Natural killer cell (primary cell): ENCODE results near the gene PHLDB2. TPM values are rescaled to one million over a fixed set of nuclear protein-coding genes. Genes with fewer than 3 reads are reported as not detected.

Experiments used
- ATAC-seq, 3 donors: fragments of 150-1000 bp in 2 of 3; fragments of 200-7000 bp in 1 of 3; cut with Tn5 transposase; 1 replicate in 1 of 3; 2 replicates in 2 of 3; pipeline ENCODE4 v1.10.0; 2021; ENCODE audit warnings: mild to moderate bottlenecking in 2 of 3, moderate library complexity in 2 of 3
- DNase-seq, 2 donors: peaks; one replicate each; pipeline versions ENCODE4 v3.0.0 to v3.0.0-alpha.2; 2013 to 2021; ENCODE audit warnings: mixed read lengths in 1 of 2
- H3K27ac ChIP-seq: one replicate; pipeline ENCODE4 v1.5.1; 2013; ENCODE audit warnings: mild to moderate bottlenecking, low read length
- H3K27me3 ChIP-seq: one replicate; pipeline ENCODE4 v1.6.1; 2013; ENCODE audit warnings: low read length; ENCODE audit not compliant: control insufficient read depth, insufficient read depth
- H3K36me3 ChIP-seq: one replicate; pipeline ENCODE4 v1.6.1; 2013; ENCODE audit warnings: low read length; ENCODE audit not compliant: control insufficient read depth, insufficient read depth
- H3K4me1 ChIP-seq: one replicate; pipeline ENCODE4 v1.6.1; 2013; ENCODE audit warnings: low read length; ENCODE audit not compliant: control insufficient read depth, insufficient read depth
- H3K4me3 ChIP-seq: one replicate; pipeline ENCODE4 v1.5.1; 2013; ENCODE audit warnings: low read length
- H3K9me3 ChIP-seq: one replicate; pipeline ENCODE4 v1.6.1; 2013; ENCODE audit warnings: low read length; ENCODE audit not compliant: control insufficient read depth, insufficient read depth
- H3K27ac Mint-ChIP-seq, 2 donors: one replicate each; pipeline ENCODE4 v1.8.0; 2022; ENCODE audit warnings: mild to moderate bottlenecking in 2 of 2, mixed read lengths in 2 of 2, moderate library complexity in 1 of 2
- H3K27me3 Mint-ChIP-seq, 2 donors: one replicate each; pipeline ENCODE4 v1.8.0; 2022; ENCODE audit warnings: low read depth in 2 of 2, mixed read lengths in 2 of 2
- H3K36me3 Mint-ChIP-seq: one replicate; pipeline ENCODE4 v1.8.0; 2022; ENCODE audit warnings: mixed read lengths
- H3K4me1 Mint-ChIP-seq, 2 donors: one replicate each; pipeline ENCODE4 v1.8.0; 2022; ENCODE audit warnings: mixed read lengths in 2 of 2
- H3K4me3 Mint-ChIP-seq: one replicate; pipeline ENCODE4 v1.8.0; 2022; ENCODE audit warnings: mild to moderate bottlenecking, moderate library complexity, mixed read lengths
- H3K9me3 Mint-ChIP-seq, 2 donors: one replicate each; pipeline ENCODE4 v1.8.0; 2022; ENCODE audit warnings: mixed read lengths in 2 of 2
- WGBS: methylation state at CpG from one replicate; pipeline ENCODE4 v1.1.7; 2013; ENCODE audit warnings: missing lambda C conversion rate; ENCODE audit not compliant: insufficient coverage; 5-methylcytosine and 5-hydroxymethylcytosine counted together
- intact Hi-C: fragments of 100-400 bp; cut with micrococcal nuclease; formaldehyde crosslinking; loops from one replicate; pipeline ENCODE4 v1.14.2; 2022
- total RNA-seq, 4 donors: library from RNA; stranded (reverse); fragments of 120-200 nt in 1 of 4; gene quantifications; one replicate each; pipeline versions ENCODE4 v1.2.3 to v1.2.4, GENCODE V29; 2013 to 2022
- TF ChIP-seq, protein P1 (sequence below): fragments of 200-600 bp; IDR thresholded peaks from one replicate; pipeline ENCODE4 v1.8.0; 2022; ENCODE audit warnings: antibody characterized with exemption

The PHLDB2 gene
- total RNA-seq, 3 donors from 2014 or later (not counting 1 experiment from before 2014, with no cell fraction given), result 63.3 to 93.4 (median 64.0) TPM

DNA sequence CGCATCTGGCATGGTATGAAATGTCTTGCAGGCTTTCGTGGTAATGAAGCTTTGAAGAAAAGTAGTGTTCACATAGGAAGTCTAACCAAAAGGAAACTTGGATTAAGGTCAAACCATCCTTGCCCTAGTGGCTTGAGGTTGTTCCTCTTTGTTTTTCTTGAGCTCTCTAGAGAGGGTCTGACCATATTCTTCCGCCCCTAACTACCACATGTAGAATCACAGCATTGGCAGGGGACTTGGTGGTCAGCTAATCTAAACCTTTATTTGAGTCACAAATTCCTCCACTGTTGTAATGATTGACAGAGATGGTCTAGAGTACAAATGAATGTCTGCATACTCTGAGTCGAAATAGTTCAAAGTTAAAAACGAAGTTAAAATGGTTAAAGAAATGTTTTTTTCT, 39.1 kb upstream of the PHLDB2 start:
- Mint-ChIP-seq H3K27ac (no peak overlapping the region), H3K9me3 (peaks cover 0 to 6% of the 10 kb centered on the region in 2 donors), H3K4me1 (no peaks in the 10 kb centered on the region), H3K36me3 (no peaks in the 10 kb centered on the region), H3K4me3 (no peak overlapping the region), H3K27me3 (no peaks in the 10 kb centered on the region)
- intact Hi-C loops, result no loop called here
- TF ChIP-seq, protein P1, sequence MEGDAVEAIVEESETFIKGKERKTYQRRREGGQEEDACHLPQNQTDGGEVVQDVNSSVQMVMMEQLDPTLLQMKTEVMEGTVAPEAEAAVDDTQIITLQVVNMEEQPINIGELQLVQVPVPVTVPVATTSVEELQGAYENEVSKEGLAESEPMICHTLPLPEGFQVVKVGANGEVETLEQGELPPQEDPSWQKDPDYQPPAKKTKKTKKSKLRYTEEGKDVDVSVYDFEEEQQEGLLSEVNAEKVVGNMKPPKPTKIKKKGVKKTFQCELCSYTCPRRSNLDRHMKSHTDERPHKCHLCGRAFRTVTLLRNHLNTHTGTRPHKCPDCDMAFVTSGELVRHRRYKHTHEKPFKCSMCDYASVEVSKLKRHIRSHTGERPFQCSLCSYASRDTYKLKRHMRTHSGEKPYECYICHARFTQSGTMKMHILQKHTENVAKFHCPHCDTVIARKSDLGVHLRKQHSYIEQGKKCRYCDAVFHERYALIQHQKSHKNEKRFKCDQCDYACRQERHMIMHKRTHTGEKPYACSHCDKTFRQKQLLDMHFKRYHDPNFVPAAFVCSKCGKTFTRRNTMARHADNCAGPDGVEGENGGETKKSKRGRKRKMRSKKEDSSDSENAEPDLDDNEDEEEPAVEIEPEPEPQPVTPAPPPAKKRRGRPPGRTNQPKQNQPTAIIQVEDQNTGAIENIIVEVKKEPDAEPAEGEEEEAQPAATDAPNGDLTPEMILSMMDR, result no peak
- Histone ChIP-seq H3K4me1 (no peaks in the 10 kb centered on the region), H3K4me3 (no peak overlapping the region), H3K9me3 (peaks cover 6% of the 10 kb centered on the region), H3K27ac (no peak overlapping the region), H3K27me3 (no peaks in the 10 kb centered on the region), H3K36me3 (no peaks in the 10 kb centered on the region)
- WGBS, result 83% methylated on average over 2 of the region's 5 CpGs
- no peak for ATAC-seq
- no peak for DNase-seq

DNA sequence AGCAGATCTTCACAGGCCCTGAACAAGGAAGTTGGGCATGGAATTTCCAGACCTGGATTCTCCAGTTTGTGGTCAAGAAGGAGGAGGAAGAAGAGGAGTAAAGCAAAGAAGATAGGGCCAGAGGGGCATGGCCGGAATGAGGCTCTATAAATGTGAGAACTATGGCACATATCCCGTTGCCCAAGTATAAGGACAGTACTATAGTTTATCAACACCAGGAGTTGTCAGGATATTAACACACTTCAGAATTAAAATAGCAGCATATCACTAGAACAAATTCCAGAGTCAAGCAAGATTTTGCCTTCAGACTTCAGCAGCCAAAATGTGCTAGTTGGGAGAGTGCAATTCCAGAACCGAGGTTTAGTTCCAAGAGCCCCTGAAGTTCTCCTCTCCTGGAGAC, 38.4 kb upstream of the PHLDB2 start:
- H3K27ac ChIP-seq, result no peak overlapping the region
- Mint-ChIP-seq H3K4me3 (no peak overlapping the region), H3K36me3 (no peaks in the 10 kb centered on the region), H3K4me1 (no peaks in the 10 kb centered on the region), H3K9me3 (peaks cover 0 to 6% of the 10 kb centered on the region in 2 donors), H3K27me3 (no peaks in the 10 kb centered on the region), H3K27ac (no peak overlapping the region)
- no peak for DNase-seq
- ATAC-seq, result no peak
- no peak overlapping the region for H3K4me3 ChIP-seq
- no peaks in the 10 kb centered on the region for H3K36me3 ChIP-seq
- WGBS, result 98% methylated on average over 3 of the region's 3 CpGs
- no peaks in the 10 kb centered on the region for H3K27me3 ChIP-seq
- TF ChIP-seq, protein P1, result no peak
- H3K9me3 ChIP-seq, result peaks cover 5% of the 10 kb centered on the region
- intact Hi-C loops, result no loop called here
- no peaks in the 10 kb centered on the region for H3K4me1 ChIP-seq

DNA sequence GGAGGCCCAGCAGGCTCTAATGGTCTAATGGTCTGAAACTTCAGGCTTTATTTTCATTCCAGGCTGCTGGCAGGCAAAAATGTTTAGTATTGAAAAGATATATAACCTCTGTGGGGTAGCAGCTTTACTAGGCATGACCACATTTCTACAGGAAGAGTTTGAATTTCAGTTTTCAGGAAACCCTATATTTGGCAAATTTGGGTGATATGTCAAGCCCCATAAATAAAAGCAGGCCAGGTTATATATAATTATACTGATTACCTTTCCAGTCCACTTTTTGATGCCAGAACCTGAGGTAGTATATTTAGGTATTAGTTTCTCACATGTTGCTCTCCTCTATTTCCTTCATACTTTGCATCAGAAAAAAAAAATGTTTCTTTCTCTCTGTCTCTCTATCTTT, 37.2 kb upstream of the PHLDB2 start:
- Histone ChIP-seq H3K27me3 (no peaks in the 10 kb centered on the region), H3K4me3 (no peak overlapping the region), H3K36me3 (no peaks in the 10 kb centered on the region), H3K9me3 (no peaks in the 10 kb centered on the region), H3K27ac (no peak overlapping the region), H3K4me1 (no peaks in the 10 kb centered on the region)
- DNase-seq (no peak), ATAC-seq (no peak)
- Mint-ChIP-seq H3K36me3 (no peaks in the 10 kb centered on the region), H3K27me3 (no peaks in the 10 kb centered on the region), H3K9me3 (peaks cover 0 to 6% of the 10 kb centered on the region in 2 donors), H3K27ac (no peak overlapping the region), H3K4me3 (no peak overlapping the region), H3K4me1 (peaks cover 5 to 6% of the 10 kb centered on the region in 2 donors)
- intact Hi-C loops, result no loop called here
- TF ChIP-seq, protein P1, result no peak

DNA sequence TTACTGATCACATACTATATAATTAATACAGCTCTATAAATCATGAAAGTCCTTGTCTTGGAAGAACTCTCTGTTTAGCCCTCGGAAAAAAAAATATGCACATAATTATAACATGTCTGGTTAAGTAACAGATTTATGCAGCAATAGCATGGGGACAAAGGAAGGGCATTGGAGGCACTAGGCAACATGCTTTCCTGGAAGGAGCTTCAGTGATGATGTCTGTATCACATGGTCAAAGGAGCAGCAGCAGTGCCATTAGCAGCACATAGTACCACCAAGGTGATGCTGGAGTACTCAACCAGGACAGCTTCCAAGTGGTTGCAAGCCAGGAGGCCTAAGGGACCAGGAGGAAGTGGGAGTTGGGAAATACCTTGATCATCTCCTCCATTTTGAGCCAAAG, 36.3 kb upstream of the PHLDB2 start:
- TF ChIP-seq, protein P1, result no peak
- Mint-ChIP-seq H3K27me3 (no peaks in the 10 kb centered on the region), H3K4me3 (no peak overlapping the region), H3K4me1 (peaks cover 9% of the 10 kb centered on the region in 2 donors), H3K36me3 (no peaks in the 10 kb centered on the region), H3K27ac (no peak overlapping the region), H3K9me3 (peaks cover 0 to 6% of the 10 kb centered on the region in 2 donors)
- Histone ChIP-seq H3K27ac (no peak overlapping the region), H3K9me3 (no peaks in the 10 kb centered on the region), H3K36me3 (no peaks in the 10 kb centered on the region), H3K4me1 (no peaks in the 10 kb centered on the region), H3K4me3 (no peak overlapping the region), H3K27me3 (no peaks in the 10 kb centered on the region)
- intact Hi-C loops, result no loop called here
- DNase-seq (no peak), ATAC-seq (no peak)
- no CpG with 5 or more reads among the region's 1 CpG for WGBS
